Panc1 (cell line): ENCODE data around the gene FCN3. TPM values are rescaled to one million over a fixed set of nuclear protein-coding genes. Genes with fewer than 3 reads are reported as not detected.

Source experiments
- ATAC-seq: fragments of 200-7000 bp; cut with Tn5 transposase; 2 replicates; pipeline ENCODE4 v1.9.1; 2020; ENCODE audit warnings: mild to moderate bottlenecking, moderate library complexity
- BruUV-seq: library from RNA; stranded (reverse); fragments of 400-500 nt; replicated peaks from 2 replicates; lab custom pipeline; 2021; lab: Mats Ljungman, UMichigan
- CTCF ChIA-PET: fragments of 300-600 bp; sonication (Branson Sonifier 250); formaldehyde crosslinking; loops from one replicate; lab custom pipeline; 2022; ENCODE audit warnings: antibody characterized with exemption; lab: Charles Lee
- POLR2A ChIA-PET: fragments of 300-600 bp; sonication (Branson Sonifier 250); formaldehyde crosslinking; loops from one replicate; lab custom pipeline; 2022; ENCODE audit warnings: antibody characterized with exemption; lab: Charles Lee
- DNase-seq: peaks from one replicate; pipeline ENCODE4 v3.0.0-alpha.2; 2010; ENCODE audit warnings: low read depth, low spot score
- H3K27ac ChIP-seq: 2 replicates; pipeline ENCODE4 v1.5.1; 2011; ENCODE audit warnings: mild to moderate bottlenecking, low read length, inconsistent platforms
- H3K27me3 ChIP-seq: fragments of 200-500 bp; sonication (Bioruptor generic); 2 replicates; pipeline ENCODE4 v1.6.0; 2014; ENCODE audit warnings: low read length, inconsistent platforms; ENCODE audit not compliant: control insufficient read depth, insufficient read depth
- H3K36me3 ChIP-seq: fragments of 200-500 bp; sonication (Bioruptor generic); 2 replicates; pipeline ENCODE4 v1.5.1; 2014; ENCODE audit warnings: inconsistent platforms, mild to moderate bottlenecking, low read length, moderate library complexity; ENCODE audit not compliant: control insufficient read depth, insufficient read depth
- H3K4me1 ChIP-seq: 2 replicates; pipeline ENCODE4 v1.5.1; 2011; ENCODE audit warnings: inconsistent platforms, mild to moderate bottlenecking, low read length, moderate library complexity; ENCODE audit not compliant: control insufficient read depth, insufficient read depth
- H3K4me3 ChIP-seq, 2 experiments: 2 replicates each; pipeline ENCODE4 v1.5.1; 2011 to 2012; ENCODE audit warnings: low read depth in 2 of 2, low read length in 2 of 2, mild to moderate bottlenecking in 2 of 2, inconsistent platforms in 1 of 2, moderate library complexity in 1 of 2
- H3K9me3 ChIP-seq: fragments of 200-500 bp; sonication (Bioruptor generic); 2 replicates; pipeline ENCODE4 v1.5.1; 2014; ENCODE audit warnings: low read depth, mild to moderate bottlenecking, inconsistent platforms, low read length, moderate library complexity; ENCODE audit not compliant: control insufficient read depth, insufficient read depth
- POLR2AphosphoS5 ChIP-seq: IDR thresholded peaks from 2 replicates; pipeline ENCODE4 v1.6.1; 2012; ENCODE audit warnings: mild to moderate bottlenecking, low read depth, low read length, moderate library complexity
- SIN3A ChIP-seq: IDR thresholded peaks from 2 replicates; pipeline ENCODE4 v1.6.1; 2012; ENCODE audit warnings: low read depth, mild to moderate bottlenecking, low read length, moderate library complexity, borderline replicate concordance; ENCODE audit not compliant: insufficient read depth
- TCF7L2 ChIP-seq: IDR thresholded peaks from 2 replicates; pipeline ENCODE4 v1.6.1; 2011; ENCODE audit warnings: mild to moderate bottlenecking, low read depth, low read length, inconsistent platforms
- in situ Hi-C: cut with HindIII; loops from 2 replicates; pipeline ENCODE4 v1.10.0; 2016; ENCODE audit warnings: low sequenced_read_pairs, low pct_unique_long_range_greater_than_20kb
- intact Hi-C: fragments of 100-400 bp; cut with micrococcal nuclease; formaldehyde crosslinking; loops from one replicate; pipeline ENCODE4 v1.10.0; 2022; ENCODE audit not compliant: unreplicated experiment
- total RNA-seq: library from RNA; stranded (reverse); gene quantifications from one replicate; pipeline ENCODE4 v1.2.1, GENCODE V29; 2021; ENCODE audit not compliant: unreplicated experiment
- TF ChIP-seq, protein P1 (sequence below), 2 experiments: IDR thresholded peaks; 2 replicates each; pipeline ENCODE4 v1.6.1; 2011 to 2012; ENCODE audit warnings: low read depth in 2 of 2, control low read depth in 1 of 2, low read length in 1 of 2, mild to moderate bottlenecking in 1 of 2, moderate library complexity in 1 of 2; ENCODE audit not compliant: insufficient read depth in 1 of 2
- TF ChIP-seq, protein P2 (sequence below): fragments of 450-650 bp; IDR thresholded peaks from 2 replicates; pipeline ENCODE4 v1.5.1; 2017; ENCODE audit warnings: mild to moderate bottlenecking

Gene FCN3
- total RNA-seq, 1 experiment from 2014 or later = not detected

DNA sequence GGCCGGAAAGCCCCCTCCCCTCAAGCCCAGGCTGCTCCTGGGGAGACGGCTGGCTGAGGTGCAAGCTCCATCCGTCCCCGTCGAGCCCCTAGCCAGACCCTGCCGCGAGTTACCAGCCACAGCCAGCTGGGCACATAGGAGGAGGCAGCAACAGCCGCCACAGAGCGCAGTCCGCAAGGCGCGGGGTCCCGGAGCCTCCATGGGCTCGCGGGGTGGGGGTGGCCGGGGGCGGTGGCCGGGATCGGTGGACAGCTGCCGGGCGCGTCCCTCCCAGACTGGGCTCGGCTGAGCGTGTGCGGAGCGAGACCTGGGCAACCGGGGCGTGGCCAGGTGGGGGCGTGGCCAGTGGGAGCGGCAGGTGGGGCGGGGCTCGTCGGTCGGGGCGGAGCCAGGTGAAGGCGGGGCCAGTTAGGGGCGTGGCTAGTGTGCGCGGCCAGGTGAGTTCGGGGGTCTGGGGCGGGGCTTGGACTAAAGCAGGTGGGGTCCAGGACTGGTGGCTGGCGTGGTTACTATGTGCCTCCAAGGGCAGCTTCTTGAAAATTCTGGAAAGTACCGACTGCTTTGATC lies 8.5 kb upstream of the FCN3 start, which contains the start of gene CD164L2:
Gene CD164L2 (minus strand): TSS at position 295 of the 567 bp plus-strand sequence. CDS start 94 bp downstream, at position 201.
- CTCF ChIA-PET = no interaction called here
- no peak within 1 kb of the TSS for H3K27ac ChIP-seq
- no peak within 1 kb of the TSS for H3K4me3 ChIP-seq
- peak; percentile 75 for ATAC-seq
- intact Hi-C loops (no loop called here), in situ Hi-C loops (no loop called here)
- no peak for DNase-seq
- H3K9me3 ChIP-seq = no peaks in the 10 kb centered on the region
- TF ChIP-seq POLR2AphosphoS5 (no peak), SIN3A (no peak), TCF7L2 (no peak)
- TF ChIP-seq, protein P1, sequence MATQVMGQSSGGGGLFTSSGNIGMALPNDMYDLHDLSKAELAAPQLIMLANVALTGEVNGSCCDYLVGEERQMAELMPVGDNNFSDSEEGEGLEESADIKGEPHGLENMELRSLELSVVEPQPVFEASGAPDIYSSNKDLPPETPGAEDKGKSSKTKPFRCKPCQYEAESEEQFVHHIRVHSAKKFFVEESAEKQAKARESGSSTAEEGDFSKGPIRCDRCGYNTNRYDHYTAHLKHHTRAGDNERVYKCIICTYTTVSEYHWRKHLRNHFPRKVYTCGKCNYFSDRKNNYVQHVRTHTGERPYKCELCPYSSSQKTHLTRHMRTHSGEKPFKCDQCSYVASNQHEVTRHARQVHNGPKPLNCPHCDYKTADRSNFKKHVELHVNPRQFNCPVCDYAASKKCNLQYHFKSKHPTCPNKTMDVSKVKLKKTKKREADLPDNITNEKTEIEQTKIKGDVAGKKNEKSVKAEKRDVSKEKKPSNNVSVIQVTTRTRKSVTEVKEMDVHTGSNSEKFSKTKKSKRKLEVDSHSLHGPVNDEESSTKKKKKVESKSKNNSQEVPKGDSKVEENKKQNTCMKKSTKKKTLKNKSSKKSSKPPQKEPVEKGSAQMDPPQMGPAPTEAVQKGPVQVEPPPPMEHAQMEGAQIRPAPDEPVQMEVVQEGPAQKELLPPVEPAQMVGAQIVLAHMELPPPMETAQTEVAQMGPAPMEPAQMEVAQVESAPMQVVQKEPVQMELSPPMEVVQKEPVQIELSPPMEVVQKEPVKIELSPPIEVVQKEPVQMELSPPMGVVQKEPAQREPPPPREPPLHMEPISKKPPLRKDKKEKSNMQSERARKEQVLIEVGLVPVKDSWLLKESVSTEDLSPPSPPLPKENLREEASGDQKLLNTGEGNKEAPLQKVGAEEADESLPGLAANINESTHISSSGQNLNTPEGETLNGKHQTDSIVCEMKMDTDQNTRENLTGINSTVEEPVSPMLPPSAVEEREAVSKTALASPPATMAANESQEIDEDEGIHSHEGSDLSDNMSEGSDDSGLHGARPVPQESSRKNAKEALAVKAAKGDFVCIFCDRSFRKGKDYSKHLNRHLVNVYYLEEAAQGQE (IDR thresholded peaks at IDR 0.05; ENCODE audit: insufficient read depth in 1 of 2, low read depth in 2 of 2, low read length in 1 of 2) = no peak
- TF ChIP-seq, protein P2, sequence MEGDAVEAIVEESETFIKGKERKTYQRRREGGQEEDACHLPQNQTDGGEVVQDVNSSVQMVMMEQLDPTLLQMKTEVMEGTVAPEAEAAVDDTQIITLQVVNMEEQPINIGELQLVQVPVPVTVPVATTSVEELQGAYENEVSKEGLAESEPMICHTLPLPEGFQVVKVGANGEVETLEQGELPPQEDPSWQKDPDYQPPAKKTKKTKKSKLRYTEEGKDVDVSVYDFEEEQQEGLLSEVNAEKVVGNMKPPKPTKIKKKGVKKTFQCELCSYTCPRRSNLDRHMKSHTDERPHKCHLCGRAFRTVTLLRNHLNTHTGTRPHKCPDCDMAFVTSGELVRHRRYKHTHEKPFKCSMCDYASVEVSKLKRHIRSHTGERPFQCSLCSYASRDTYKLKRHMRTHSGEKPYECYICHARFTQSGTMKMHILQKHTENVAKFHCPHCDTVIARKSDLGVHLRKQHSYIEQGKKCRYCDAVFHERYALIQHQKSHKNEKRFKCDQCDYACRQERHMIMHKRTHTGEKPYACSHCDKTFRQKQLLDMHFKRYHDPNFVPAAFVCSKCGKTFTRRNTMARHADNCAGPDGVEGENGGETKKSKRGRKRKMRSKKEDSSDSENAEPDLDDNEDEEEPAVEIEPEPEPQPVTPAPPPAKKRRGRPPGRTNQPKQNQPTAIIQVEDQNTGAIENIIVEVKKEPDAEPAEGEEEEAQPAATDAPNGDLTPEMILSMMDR = no peak
- H3K4me1 ChIP-seq = no peaks in the 10 kb centered on the region
- POLR2A ChIA-PET = interaction anchor here (0.5 to 0.6 kb wide), 2 partner anchors 9 to 83 kb away, joined by 3 read pairs; partner anchors contain the start of gene GPR3
- no peaks in the 10 kb centered on the region for H3K27me3 ChIP-seq
- no peaks in the 10 kb centered on the region for H3K36me3 ChIP-seq
- BruUV-seq = no TSS peak

DNA sequence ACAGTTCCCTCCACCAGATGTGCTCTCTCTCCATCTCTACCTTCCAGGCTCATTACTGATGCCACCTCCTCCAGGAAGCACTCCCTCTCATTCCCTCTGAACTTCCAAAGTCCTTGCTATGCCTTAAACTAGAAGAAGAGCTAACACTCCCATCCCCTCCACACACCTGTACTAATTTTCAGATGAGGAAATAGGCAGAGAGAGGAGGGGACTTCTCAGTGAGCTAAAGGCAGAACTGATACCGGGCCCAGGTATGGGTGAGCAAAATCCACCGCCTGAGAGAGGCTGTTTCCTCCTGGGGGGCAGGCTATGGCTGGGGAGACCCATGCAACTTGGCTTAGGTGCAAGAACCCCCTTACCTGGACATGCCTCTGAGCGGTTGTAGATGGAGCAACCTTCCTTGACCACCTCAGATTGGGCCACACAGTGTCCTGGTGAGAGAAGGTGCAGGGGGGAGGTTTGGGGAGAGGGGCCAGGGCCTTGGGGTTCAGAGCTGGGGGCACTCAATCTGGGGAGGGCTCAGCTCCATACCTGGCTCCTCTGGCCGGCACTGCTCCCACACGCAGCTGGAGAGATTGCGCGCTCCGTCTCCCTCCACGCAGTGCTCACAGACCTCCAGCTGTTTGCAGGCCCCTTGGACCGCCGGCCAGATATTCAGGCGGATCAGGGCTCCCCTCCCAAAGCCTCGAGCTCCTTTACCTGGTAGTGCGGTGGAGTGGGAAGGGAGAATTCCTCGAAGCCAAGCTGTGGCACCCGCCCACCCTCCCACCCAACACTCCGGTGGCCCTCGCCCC lies 7.5 kb upstream of the FCN3 start:
- CTCF ChIA-PET = interaction anchor here (0.6 kb wide), 1 partner anchor 10 kb away, joined by 13 read pairs; the partner anchor contains the start of gene GPR3
- no TSS peak for BruUV-seq
- TF ChIP-seq SIN3A = no peak
- no peak for TF ChIP-seq POLR2AphosphoS5
- TF ChIP-seq, protein P2 = no peak
- no peak for TF ChIP-seq TCF7L2
- TF ChIP-seq, protein P1 (IDR thresholded peaks at IDR 0.05; ENCODE audit: insufficient read depth in 1 of 2, low read depth in 2 of 2, low read length in 1 of 2) = no peak
- Histone ChIP-seq H3K4me3 (no peak overlapping the region), H3K4me1 (no peaks in the 10 kb centered on the region), H3K27ac (no peak overlapping the region), H3K27me3 (no peaks in the 10 kb centered on the region), H3K9me3 (no peaks in the 10 kb centered on the region), H3K36me3 (no peaks in the 10 kb centered on the region)
- no peak for DNase-seq
- intact Hi-C loops (no loop called here), in situ Hi-C loops (no loop called here)
- POLR2A ChIA-PET = interaction anchor here (0.6 kb wide), 1 partner anchor 82 kb away, joined by 3 read pairs; no protein-coding TSS in a partner anchor
- no peak for ATAC-seq
